Right ventricle myocardium superior (tissue), 1 donor: ENCODE data around the gene C4BPB. TPM values are rescaled to one million over a fixed set of nuclear protein-coding genes. Genes with fewer than 3 reads are reported as not detected.
"Not testable (repeated sequence)": the region's sequence is repeated elsewhere in the genome, so short reads cannot be mapped to it uniquely, and the experiment has no call there.

Experiments used
- ATAC-seq: fragments of 200-7000 bp; cut with Tn5 transposase; one replicate; pipeline ENCODE4 v1.9.1; 2020; ENCODE audit warnings: mild to moderate bottlenecking; ENCODE audit not compliant: poor library complexity
- DNase-seq: peaks from one replicate; pipeline ENCODE4 v3.0.0-alpha.2; 2020
- intact Hi-C: fragments of 100-400 bp; cut with DNase I; formaldehyde crosslinking; loops from one replicate; pipeline ENCODE4 v1.11.2; 2022
- long read RNA-seq: library from polyadenylated mRNA; unstranded; transcript quantifications from one replicate; pipeline ENCODE4 v2.0.0, GENCODE V29; 2021
- total RNA-seq: library from RNA; stranded (reverse); fragmentation: NEBNext Ultra II Directional; extraction: Animal tissue kit (Norgen Biotek cat#: 25700); gene quantifications from one replicate; pipeline ENCODE4 v1.2.1, GENCODE V29; 2021
- donor health status: DM: no; HTN: yes; CAD: no; lungs with severe emphysema.

C4BPB gene, protein sequence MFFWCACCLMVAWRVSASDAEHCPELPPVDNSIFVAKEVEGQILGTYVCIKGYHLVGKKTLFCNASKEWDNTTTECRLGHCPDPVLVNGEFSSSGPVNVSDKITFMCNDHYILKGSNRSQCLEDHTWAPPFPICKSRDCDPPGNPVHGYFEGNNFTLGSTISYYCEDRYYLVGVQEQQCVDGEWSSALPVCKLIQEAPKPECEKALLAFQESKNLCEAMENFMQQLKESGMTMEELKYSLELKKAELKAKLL
- total RNA-seq = 0.46 TPM
- long read RNA-seq, partial matches to known transcripts = 0 of 1 reads
- long read RNA-seq, other reads (novel, unspliced or antisense) = 0 of 1 reads

DNA sequence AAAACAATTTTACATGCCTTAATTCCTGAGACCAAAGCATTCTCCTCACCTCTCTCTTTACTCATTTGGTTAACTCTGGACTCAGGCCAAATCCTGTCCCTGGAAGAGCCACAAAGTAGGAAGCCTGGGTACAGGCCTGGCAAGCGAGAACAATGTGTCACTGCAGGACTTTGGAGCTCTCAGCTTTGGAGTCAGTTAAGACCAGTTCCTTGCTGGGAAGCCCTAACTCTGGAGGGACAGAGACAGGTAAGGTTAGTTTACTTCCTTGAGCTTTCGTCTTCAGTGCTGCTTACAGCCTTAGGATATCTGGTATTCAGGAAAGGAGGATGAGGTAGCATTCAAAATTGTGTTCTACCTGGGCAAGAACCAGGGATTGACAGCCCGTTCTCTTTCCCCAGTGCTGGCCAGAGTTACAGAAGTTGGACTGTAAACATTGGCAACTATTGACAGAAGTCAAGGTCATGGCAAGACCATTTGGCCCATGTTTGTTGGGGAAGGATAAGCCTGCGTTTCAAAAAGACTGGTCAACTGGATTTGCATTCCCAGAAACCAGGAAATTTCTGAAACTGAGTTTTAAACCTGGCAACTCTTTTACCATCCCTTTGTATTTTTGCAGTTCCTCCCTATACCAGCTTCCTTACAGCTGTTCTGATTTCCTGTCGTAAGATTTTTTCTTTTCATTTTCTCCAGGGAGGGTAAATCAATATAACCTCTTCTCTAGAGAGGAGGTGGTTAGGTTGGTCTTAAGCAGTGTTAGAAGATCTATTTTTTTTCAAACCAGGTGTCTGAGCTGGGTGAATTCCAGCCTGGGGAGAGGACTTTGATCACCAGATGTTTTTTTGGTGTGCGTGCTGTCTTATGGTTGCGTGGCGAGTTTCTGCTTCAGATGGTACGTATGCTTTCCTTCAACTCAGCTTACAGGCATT lies at the start of gene C4BPB:
C4BPB (plus strand) TSS at position 160 of the 926 bp plus-strand sequence; CDS start at position 832, 672 bp downstream.
- intact Hi-C loops = loop anchor here (5.0 kb wide), 2 partner anchors 313 to 408 kb away; partner anchors contain the start of gene CR1
- ATAC-seq (peak; percentile 72), DNase-seq (no peak)

DNA sequence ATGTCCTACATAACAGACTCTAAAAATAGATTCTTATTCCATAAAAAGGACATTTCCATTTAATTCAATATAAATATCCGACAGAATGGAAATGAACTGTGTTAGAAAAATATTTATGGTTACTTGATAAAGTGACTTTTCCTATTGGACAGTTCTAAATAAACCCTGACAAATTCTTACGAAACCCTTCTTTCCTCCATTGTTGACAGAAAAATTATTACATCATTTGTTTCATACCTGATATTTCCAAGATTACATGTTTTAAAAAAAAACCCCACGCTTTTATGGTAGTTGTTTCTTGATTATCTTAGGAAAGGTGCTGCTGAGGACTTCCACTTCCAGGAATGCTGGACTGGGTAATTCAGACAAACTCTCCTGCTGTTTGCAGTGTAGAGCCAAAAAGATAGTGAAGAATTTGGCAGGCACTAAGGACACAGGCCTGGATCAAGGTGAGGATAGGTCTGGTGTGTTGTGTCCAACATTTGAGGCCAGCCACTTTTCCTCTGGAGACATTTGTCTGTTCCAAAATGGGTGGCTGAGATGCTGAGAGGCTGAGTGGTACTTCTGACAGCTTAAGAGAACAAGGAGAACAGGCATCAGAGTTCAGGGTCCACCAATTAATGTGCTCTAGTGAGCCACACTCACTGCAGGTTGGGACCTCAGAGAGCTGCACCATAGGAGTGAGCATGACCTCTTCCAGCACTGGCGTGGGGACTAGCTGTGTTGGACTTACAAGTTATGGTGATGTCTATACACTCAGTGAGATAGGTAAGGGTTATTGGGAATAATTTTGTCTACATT lies 49.1 kb upstream of the C4BPB start:
- DNase-seq = no peak
- ATAC-seq = peak; percentile 92
- intact Hi-C loops = no loop called here

DNA sequence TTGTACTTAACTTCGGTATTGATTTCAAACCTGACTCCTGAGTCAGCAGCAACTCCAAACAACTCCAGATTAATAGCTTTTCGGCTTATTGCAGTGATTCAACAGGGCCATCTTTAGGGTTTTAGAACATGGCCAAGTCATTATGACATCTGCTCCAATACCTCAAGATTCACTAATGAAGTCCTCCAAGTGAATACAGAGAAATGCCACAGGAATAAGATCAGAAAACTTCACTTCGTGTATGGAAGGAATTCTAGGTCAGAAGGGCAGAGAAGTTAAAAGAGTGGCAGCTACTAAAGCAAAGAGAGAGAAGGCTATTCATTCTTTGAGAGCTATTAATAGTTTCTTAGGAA lies 48.5 kb upstream of the C4BPB start:
- ATAC-seq (no peak), DNase-seq (no peak)
- intact Hi-C loops = no loop called here

DNA sequence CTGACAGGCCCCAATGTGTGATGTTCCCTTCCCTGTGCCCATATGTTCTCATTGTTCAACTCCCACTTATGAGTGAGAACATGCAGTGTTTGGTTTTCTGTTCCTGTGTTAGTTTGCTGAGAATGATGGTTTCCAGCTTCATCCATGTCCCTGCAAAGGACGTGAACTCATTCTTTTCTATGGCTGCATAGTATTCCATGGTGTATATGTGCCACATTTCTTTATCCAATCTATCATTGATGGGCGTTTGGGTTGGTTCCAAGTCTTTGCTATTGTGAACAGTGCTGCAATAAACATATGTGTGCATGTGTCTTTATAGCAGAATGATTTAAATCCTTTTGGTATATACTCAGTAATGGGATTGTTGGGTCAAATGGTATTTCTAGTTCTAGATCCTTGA lies 47.3 kb upstream of the C4BPB start:
- ATAC-seq, intact Hi-C loops, DNase-seq: not testable (repeated sequence)

DNA sequence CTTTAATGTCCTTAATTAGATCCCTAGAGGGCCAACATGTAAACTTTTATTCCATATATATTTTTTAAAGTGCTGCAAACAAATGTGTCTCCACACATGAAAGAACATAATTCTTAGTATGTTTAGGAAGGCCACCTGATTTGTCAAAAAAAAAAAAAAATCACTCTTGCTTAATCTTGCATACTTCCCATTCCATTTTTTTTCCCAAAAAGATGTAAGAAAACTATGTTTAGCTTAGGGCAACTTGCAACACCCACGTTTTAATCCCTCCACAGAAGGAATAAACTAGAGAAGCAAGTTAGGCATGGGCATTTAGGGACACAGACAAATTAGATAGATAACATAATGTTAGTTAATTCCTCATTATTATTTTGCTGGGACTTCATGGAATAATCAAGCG lies 43.2 kb upstream of the C4BPB start:
- no peak for DNase-seq
- intact Hi-C loops = no loop called here
- ATAC-seq = no peak

DNA sequence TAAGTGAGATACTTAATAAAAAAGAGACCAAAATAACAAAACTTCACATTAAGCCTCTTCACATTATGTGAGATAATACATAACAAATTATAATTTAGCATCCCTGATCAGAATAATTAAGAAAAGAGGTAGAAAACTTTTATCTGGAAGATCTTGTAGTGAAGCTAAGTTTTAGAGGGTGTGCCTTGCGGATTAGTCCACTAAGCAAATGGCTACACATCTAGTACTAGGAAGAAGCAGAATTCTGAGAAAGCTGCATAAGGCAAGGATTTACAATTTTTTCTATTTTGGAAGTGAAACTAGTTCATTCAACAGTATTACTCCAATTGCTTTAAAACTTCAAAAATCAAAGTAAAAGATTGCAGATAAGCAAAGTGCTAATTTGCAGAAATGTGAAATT lies 41.2 kb upstream of the C4BPB start:
- no peak for ATAC-seq
- no peak for DNase-seq
- intact Hi-C loops = no loop called here

DNA sequence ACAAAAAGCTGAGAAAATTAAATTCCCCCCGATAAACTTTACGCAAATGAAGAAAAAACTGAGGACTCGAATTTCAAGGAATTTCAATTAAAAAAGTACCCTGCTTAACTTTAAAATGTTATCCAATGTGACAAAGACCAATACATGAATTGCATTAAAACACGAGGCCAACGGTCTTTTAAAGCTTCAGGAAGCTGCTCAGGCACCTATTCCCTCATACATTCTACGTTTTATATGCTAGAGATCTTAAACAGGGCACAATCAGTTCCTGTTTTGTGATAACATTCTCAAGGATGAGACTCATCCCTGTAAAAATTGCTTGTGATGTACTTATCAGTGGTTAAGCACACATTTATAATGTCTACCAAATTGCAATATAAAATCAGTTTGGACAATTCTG lies 40.6 kb upstream of the C4BPB start:
- ATAC-seq = no peak
- no peak for DNase-seq
- intact Hi-C loops = no loop called here

DNA sequence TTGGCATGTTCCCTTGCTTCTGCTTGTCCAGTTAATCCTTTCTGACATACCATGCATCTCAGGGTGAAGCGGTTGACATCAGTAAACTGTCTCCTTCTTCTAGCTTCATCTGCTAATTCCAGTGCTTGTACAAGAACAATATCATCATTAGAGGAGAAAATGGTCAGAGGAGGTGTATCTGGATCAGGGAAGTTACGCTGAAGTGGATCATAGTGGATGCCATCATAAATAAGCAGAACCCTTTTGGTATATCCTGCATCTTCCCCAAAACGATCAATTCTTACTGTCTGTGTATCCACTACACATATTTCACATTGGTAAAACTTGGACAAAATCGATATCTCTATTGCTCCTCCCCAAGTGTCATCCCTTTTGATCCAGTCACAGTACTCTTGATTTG lies 39.6 kb upstream of the C4BPB start:
- intact Hi-C loops = no loop called here
- DNase-seq = no peak

DNA sequence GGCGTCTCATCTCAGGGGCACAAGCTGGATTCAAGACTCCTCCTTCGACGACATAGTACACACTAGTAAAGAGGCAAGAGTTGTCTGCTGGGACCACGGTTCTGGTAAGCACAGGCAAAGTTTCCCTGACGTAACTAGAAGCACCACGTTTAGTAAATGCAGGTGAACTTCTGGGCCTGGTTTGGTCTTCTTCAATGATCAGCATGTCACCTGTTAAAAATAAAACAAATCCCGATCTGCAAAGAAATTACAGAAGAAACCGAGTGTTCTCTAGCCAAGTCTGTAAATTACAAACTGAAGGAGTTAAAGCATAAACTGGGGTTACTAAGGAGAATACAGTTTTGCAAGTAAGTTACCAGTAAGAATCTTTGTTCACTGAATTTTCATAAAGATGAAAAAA lies 39.1 kb upstream of the C4BPB start:
- DNase-seq = no peak
- no peak for ATAC-seq
- intact Hi-C loops = no loop called here

More for the DNA sequence above, 39.6 kb upstream of the C4BPB start:
- no peak for ATAC-seq

DNA sequence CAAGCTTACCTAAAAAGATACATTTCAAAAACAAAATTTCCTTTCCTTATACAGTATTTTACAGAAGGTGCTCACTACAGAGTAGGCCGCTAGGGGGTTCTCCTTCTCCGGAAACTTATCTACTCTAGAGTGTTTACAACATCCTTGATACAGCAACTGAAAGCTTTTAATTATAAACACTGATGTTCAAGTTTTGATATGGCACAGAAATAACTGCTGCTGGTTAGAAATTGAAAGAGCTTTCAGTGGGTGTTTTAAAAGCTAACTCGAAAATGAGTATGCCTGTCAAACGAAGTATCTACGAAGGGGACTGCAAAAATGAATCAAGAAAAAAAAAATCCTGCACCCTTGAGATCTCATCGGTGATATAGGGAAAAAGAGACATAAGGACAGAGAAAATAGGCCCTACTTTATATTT lies 38.7 kb upstream of the C4BPB start:
- intact Hi-C loops = no loop called here
- ATAC-seq (peak; percentile 56), DNase-seq (no peak)

DNA sequence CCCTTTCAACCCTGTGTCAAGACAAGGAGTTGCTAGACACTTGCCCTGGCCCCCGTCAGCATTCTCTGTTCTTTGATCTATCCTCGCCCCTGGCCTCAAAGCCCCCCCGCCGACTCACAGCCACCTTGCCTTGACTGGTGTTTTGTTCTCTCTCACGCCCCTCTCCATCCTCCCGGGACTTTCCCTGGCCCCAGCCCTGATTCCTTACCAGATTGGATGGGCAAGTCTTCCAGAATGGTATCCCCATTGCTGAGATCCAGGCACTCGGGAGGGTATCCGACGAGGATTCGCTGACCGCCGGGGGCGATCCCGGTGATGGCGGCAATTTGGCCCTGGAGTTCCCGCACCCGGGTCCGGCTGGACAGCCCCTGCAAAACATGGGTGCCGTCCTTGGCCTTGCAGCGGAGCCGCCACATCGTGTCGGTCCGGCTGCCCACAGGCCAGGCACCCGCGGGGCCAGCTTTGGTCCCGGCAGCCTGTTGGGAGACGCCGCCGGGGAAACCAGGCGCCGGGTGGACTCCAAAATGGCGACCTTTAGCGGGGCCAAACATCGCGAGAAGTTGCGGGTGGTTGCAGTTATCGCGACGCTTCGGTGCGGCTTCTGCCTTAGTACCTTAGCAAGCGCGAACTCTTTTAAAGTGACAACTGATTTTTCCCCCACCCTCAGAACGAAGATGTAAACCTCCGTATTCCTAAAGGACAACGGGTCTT lies 38.0 kb upstream of the C4BPB start:
- DNase-seq = peak; percentile 96
- intact Hi-C loops = no loop called here
- ATAC-seq = peak; percentile 73

DNA sequence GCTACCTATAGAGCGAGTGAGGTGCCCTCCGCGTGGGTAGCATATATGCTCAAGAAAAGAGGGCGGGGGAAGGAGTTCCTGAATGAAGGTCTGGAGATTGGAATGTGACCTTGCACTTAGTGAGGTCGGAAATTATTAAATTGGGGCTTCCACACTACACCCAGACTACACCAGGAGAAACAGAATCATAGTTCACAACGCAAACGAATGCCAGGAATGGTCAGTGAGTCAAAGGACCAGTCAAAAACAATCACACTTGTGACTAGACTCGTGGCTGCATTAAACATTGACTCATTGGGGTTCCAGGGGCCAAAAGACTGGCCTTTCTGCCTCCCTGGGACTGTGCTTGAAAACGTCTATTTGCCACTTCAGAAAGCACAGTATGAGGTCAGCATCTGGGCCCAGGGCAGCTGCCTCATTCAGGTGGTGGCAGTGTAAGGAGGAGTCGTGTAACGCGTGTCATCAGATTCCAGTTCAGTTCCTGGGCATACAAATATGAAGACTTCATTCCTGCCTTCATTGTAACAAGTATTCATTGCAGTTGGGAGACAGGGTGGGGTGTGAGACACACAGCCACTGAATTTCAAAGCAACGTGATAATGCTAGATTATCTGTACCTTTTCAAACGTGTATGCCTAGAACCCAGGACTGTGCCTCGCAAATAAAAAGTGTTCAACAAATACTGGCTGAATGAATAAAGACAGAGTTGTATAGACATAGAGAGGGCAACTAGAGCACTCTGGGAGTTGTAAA lies 37.3 kb upstream of the C4BPB start, which contains the start of gene YOD1:
YOD1 (minus strand) TSS at position 18 of the 753 bp plus-strand sequence. CDS start 178 bp downstream, outside the sequence.
- ATAC-seq = no peak
- intact Hi-C loops = no loop called here
- no peak for DNase-seq

DNA sequence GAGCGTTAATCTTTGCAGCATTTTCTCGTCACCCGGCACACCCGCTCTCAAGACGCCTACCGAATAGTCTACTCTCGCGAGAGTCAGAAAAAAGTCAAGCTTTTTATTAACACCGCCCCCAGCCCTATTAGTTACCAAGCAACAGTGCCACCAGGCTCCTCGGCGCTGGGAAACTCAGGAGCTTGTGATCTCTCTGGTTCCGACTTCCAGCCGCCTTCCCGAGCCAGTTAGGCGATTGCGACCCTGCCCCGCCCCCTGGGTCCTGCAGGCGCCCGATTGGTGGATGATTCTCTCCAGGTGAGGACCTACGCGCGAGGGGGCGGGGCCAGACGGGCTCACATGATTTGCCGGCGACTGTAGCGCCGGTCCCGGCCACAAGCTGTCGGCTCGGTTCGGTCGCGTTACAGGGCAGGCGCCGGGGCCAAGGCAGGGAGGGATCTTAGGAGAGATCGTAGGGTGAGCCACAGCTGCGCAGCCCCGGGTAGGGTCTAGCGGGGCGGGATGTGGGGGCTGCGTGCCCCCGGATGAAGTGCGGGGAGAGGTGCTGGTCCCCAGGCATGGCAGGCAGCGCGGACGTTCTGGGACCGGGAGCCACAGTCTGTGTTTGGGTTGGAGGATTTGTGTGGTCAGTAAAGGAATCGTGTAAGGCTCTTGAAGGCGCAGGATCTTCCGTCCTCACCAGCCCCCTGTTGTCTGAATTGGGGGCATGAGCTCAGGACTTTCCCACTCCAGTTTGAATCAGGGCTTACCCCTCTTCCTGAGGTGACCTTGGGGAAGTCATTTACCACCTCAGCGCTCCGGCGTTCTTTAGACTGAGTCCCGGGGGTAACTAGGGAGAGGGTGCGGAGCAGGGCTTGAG lies 35.5 kb upstream of the C4BPB start, which contains the start of gene PFKFB2:
PFKFB2 (plus strand) TSS at position 365 of the 859 bp plus-strand sequence. CDS start 1,443 bp downstream, outside the sequence.
- intact Hi-C loops = no loop called here
- DNase-seq (peak; percentile 98), ATAC-seq (peak; percentile 89)

DNA sequence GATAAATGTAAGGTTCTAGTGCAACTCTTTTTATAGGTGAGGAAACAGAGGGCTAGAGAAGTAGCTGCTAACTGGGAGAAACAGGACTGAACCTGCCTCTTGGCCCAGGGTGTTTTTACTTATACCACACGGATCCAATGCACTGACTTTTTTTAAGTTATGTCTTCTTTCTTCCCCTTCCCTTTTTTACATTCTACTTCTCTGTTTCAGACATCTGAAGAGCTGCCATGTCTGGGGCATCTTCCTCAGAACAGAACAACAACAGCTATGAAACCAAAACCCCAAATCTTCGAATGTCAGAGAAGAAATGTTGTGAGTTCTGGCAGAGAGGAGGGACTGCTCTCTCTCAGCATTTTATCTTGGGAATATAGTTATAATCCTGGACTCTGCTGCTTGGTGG lies 34.2 kb upstream of the C4BPB start:
- ATAC-seq (no peak), DNase-seq (no peak)
- intact Hi-C loops = no loop called here

DNA sequence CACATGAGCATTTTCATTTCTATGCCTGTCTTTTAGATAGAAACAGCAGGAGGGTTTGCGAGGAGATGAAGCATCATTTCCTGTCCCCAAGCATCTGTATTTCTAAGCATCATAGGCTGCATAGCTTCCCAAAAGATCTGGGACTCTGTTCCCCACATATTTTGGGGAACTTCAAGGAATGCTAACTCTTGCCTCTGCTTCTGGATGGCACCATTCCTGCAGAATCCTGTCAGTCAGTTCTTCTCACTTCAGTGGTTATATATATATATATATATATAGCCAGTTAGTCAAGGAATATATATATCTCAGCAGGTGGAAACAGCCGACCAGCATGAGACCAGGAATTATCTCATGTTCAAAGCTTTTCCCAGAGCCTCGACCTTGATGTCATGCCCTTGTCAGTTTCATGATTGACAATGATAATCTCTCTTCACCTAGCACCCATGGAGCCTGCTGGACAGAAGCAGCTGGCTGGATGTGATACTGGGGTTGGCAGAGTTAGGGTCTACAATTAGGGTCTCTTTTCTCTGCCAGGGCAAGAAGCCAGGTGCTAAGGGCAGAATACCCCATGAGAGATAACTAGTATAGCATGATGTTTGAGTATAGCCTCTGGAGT lies 33.2 kb upstream of the C4BPB start:
- no peak for ATAC-seq
- no peak for DNase-seq
- intact Hi-C loops = no loop called here

DNA sequence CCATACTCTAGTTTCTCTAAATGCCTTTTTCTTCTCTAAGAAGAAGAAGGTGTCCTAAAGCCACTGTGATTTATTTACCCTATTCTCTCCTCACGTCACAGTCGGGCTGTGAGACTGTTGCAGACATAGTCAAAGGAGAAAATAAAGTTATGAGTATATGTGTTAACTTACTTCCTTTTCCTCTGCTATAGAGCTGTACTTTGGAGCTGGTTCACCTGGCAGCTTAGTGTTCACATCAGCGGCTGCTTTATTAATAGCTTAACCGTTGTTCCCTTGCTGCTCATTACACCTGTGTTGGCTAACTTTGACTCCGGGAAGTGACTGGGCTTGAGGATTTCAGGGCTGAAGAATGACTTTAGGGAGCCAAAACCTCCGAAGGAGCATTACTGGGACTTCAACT lies 32.0 kb upstream of the C4BPB start:
- ATAC-seq = no peak
- intact Hi-C loops = no loop called here
- DNase-seq = no peak
